ENCODE measurements around the gene UCP3. TPM values are rescaled to one million over a fixed set of nuclear protein-coding genes. Genes with fewer than 3 reads are reported as not detected.

The UCP3 gene
- total RNA-seq, 1 donor from 2014 or later: not detected

GRCh38 chr11:74044538-74044937 is 35.7 kb upstream of the UCP3 start:
- Histone ChIP-seq H3K27me3 (no peaks in the 10 kb centered on the region), H3K36me3 (peaks cover 21 to 30% of the 10 kb centered on the region in 2 donors), H3K4me3 (no peak overlapping the region), H3K27ac (no peak overlapping the region), H3K9me3 (no peaks in the 10 kb centered on the region), H3K4me1 (no peaks in the 10 kb centered on the region)
- no peak for DNase-seq (ENCODE audit: low spot score in 2 of 2)
- TF ChIP-seq CTCF (IDR thresholded peaks at IDR 0.05): no peak
- intact Hi-C loops (cut with DNase I): no loop called here

- H3K4me1 ChIP-seq: no peaks in the 10 kb centered on the region
- H3K4me3 ChIP-seq: no peak overlapping the region
- TF ChIP-seq CTCF (IDR thresholded peaks at IDR 0.05): no peak
- H3K27ac ChIP-seq: no peak overlapping the region
- intact Hi-C loops (cut with DNase I): no loop called here
- DNase-seq (ENCODE audit: low spot score in 2 of 2): no peak
- H3K27me3 ChIP-seq: no peaks in the 10 kb centered on the region
- H3K9me3 ChIP-seq: no peaks in the 10 kb centered on the region
- peaks cover 19 to 34% of the 10 kb centered on the region in 2 donors for H3K36me3 ChIP-seq
Measured at GRCh38 chr11:74043450-74043849, 34.6 kb upstream of the UCP3 start.

- Histone ChIP-seq H3K27me3 (no peaks in the 10 kb centered on the region), H3K36me3 (peaks cover 39 to 50% of the 10 kb centered on the region in 2 donors), H3K9me3 (no peaks in the 10 kb centered on the region), H3K27ac (no peak overlapping the region), H3K4me1 (no peaks in the 10 kb centered on the region), H3K4me3 (no peak overlapping the region)
- intact Hi-C loops (cut with DNase I): no loop called here
- no peak for TF ChIP-seq CTCF (IDR thresholded peaks at IDR 0.05)
- no peak for DNase-seq (ENCODE audit: low spot score in 2 of 2)
Measured at GRCh38 chr11:74037309-74037708, 28.4 kb upstream of the UCP3 start.

GRCh38 chr11:74035264-74035663 is 26.4 kb upstream of the UCP3 start:
- H3K4me3 ChIP-seq: no peak overlapping the region
- H3K27ac ChIP-seq: peak overlapping the region in 1 of 2 donors; percentile 39
- TF ChIP-seq CTCF (IDR thresholded peaks at IDR 0.05): no peak
- no peaks in the 10 kb centered on the region for H3K9me3 ChIP-seq
- no peaks in the 10 kb centered on the region for H3K4me1 ChIP-seq
- intact Hi-C loops (cut with DNase I): no loop called here
- H3K27me3 ChIP-seq: no peaks in the 10 kb centered on the region
- peaks cover 30 to 48% of the 10 kb centered on the region in 2 donors for H3K36me3 ChIP-seq
- no peak for DNase-seq (ENCODE audit: low spot score in 2 of 2)

GRCh38 chr11:74033046-74033445 is 24.2 kb upstream of the UCP3 start:
- no peaks in the 10 kb centered on the region for H3K4me1 ChIP-seq
- no peaks in the 10 kb centered on the region for H3K9me3 ChIP-seq
- TF ChIP-seq CTCF (IDR thresholded peaks at IDR 0.05): no peak
- no peak overlapping the region for H3K27ac ChIP-seq
- no peaks in the 10 kb centered on the region for H3K27me3 ChIP-seq
- no peak for DNase-seq (ENCODE audit: low spot score in 2 of 2)
- no peak overlapping the region for H3K4me3 ChIP-seq
- H3K36me3 ChIP-seq: peaks cover 20 to 48% of the 10 kb centered on the region in 2 donors
- intact Hi-C loops (cut with DNase I): no loop called here

All from ascending aorta (tissue), 2 donors.